Neural cell (in vitro differentiated cells): ENCODE measurements around the gene DPP10. TPM values are rescaled to one million over a fixed set of nuclear protein-coding genes. Genes with fewer than 3 reads are reported as not detected.

Experiments
- H2AFZ ChIP-seq: fragments of 200-600, 300-800 bp; sonication (generic), shearing (Covaris generic); 2 replicates; pipeline ENCODE4 v1.6.0; 2014; ENCODE audit warnings: low read depth, mild to moderate bottlenecking, antibody characterized with exemption, low read length, moderate library complexity
- H3F3A ChIP-seq: fragments of 200-600 bp; shearing (Covaris generic); 2 replicates; pipeline ENCODE4 v1.6.1; 2016; ENCODE audit warnings: mild to moderate bottlenecking, moderate library complexity, mixed read lengths, antibody characterized with exemption, low read length; ENCODE audit not compliant: insufficient read depth, poor library complexity, severe bottlenecking
- H3K27ac ChIP-seq: fragments of 200-600, 300-800 bp; sonication (generic), shearing (Covaris generic); 2 replicates; pipeline ENCODE4 v1.5.1; 2014; ENCODE audit warnings: mild to moderate bottlenecking, low read length, moderate library complexity
- H3K27me3 ChIP-seq: fragments of 300-800, 200-600 bp; sonication (generic), shearing (Covaris generic); 2 replicates; pipeline ENCODE4 v1.6.0; 2014; ENCODE audit warnings: mild to moderate bottlenecking, low read depth, low read length, moderate library complexity; ENCODE audit not compliant: insufficient read depth
- H3K36me3 ChIP-seq: fragments of 300-800, 200-600 bp; sonication (generic), shearing (Covaris generic); 2 replicates; pipeline ENCODE4 v1.5.1; 2014; ENCODE audit warnings: mild to moderate bottlenecking, antibody characterized with exemption, low read length, moderate library complexity; ENCODE audit not compliant: insufficient read depth
- H3K4me2 ChIP-seq: fragments of 300-800, 200-600 bp; sonication (generic), shearing (Covaris generic); 2 replicates; pipeline ENCODE4 v1.6.0; 2014; ENCODE audit warnings: mild to moderate bottlenecking, low read length
- H3K4me3 ChIP-seq: fragments of 300-800, 200-600 bp; sonication (generic), shearing (Covaris generic); 2 replicates; pipeline ENCODE4 v1.5.1; 2014; ENCODE audit warnings: mild to moderate bottlenecking, low read length, moderate library complexity
- H3K79me2 ChIP-seq: fragments of 200-600 bp; shearing (Covaris generic); replicated peaks from 2 replicates; pipeline ENCODE4 v1.6.0; 2014; ENCODE audit warnings: mild to moderate bottlenecking, low read length, moderate library complexity; ENCODE audit not compliant: insufficient read depth
- H3K9ac ChIP-seq: fragments of 300-800, 200-600 bp; sonication (generic), shearing (Covaris generic); 2 replicates; pipeline ENCODE4 v1.6.1; 2016; ENCODE audit warnings: mild to moderate bottlenecking, low read length, mixed read lengths
- H3K9me2 ChIP-seq: fragments of 200-600 bp; shearing (Covaris generic); 2 replicates; pipeline ENCODE4 v1.6.1; 2016; ENCODE audit warnings: mild to moderate bottlenecking, low read length, mixed read lengths; ENCODE audit not compliant: insufficient read depth
- H3K9me3 ChIP-seq: fragments of 200-600, 300-800 bp; sonication (generic), shearing (Covaris generic); 2 replicates; pipeline ENCODE4 v1.6.1; 2016; ENCODE audit warnings: mild to moderate bottlenecking, mixed run types, low read length, moderate library complexity, mixed read lengths
- H4K20me1 ChIP-seq: fragments of 200-600 bp; shearing (Covaris generic); 2 replicates; pipeline ENCODE4 v1.6.1; 2016; ENCODE audit warnings: mild to moderate bottlenecking, mixed run types; ENCODE audit not compliant: insufficient read depth
- EP300 ChIP-seq: fragments of 450-650 bp; conservative IDR thresholded peaks from 2 replicates; pipeline ENCODE4 v1.6.1; 2014; ENCODE audit warnings: antibody characterized with exemption, mild to moderate bottlenecking, moderate library complexity; ENCODE audit not compliant: poor library complexity, severe bottlenecking
- EZH2 ChIP-seq: fragments of 200-600, 300-800 bp; shearing (Covaris generic), sonication (generic); IDR thresholded peaks from 2 replicates; pipeline ENCODE4 v1.6.1; 2014; ENCODE audit warnings: antibody characterized with exemption, low read length, borderline replicate concordance, mild to moderate bottlenecking; ENCODE audit not compliant: insufficient read depth, poor library complexity, severe bottlenecking
- MXI1 ChIP-seq: fragments of 450-650 bp; conservative IDR thresholded peaks from 2 replicates; pipeline ENCODE4 v1.6.1; 2014; ENCODE audit warnings: antibody characterized with exemption, mild to moderate bottlenecking; ENCODE audit not compliant: poor library complexity, severe bottlenecking
- POLR2AphosphoS5 ChIP-seq: IDR thresholded peaks from 2 replicates; pipeline ENCODE4 v1.6.1; 2012
- RAD21 ChIP-seq: fragments of 450-650 bp; conservative IDR thresholded peaks from 2 replicates; pipeline ENCODE4 v1.6.1; 2014; ENCODE audit warnings: antibody characterized with exemption, mild to moderate bottlenecking, moderate library complexity
- SMC3 ChIP-seq: fragments of 450-650 bp; conservative IDR thresholded peaks from 2 replicates; pipeline ENCODE4 v1.6.1; 2014; ENCODE audit warnings: antibody characterized with exemption, mild to moderate bottlenecking, moderate library complexity; ENCODE audit not compliant: poor library complexity
- TAF1 ChIP-seq: IDR thresholded peaks from 2 replicates; pipeline ENCODE4 v1.6.1; 2012; ENCODE audit warnings: low read depth
- polyA plus RNA-seq: library from polyadenylated mRNA; depleted of rRNA; stranded (reverse); fragments of >200 nt; gene quantifications from 2 replicates; pipeline ENCODE4 v1.2.3, GENCODE V29; 2014
- TF ChIP-seq, protein P1 (sequence below): fragments of 450-650 bp; IDR thresholded peaks from 2 replicates; pipeline ENCODE4 v1.5.1; 2014; ENCODE audit warnings: antibody characterized with exemption, mild to moderate bottlenecking, moderate library complexity; ENCODE audit not compliant: poor library complexity, severe bottlenecking
- TF ChIP-seq, protein P2 (sequence below): IDR thresholded peaks from 2 replicates; pipeline ENCODE4 v1.6.1; 2012; ENCODE audit warnings: borderline replicate concordance

Gene DPP10
- polyA plus RNA-seq, 1 donor from 2014 or later, result 13.9 TPM

DNA sequence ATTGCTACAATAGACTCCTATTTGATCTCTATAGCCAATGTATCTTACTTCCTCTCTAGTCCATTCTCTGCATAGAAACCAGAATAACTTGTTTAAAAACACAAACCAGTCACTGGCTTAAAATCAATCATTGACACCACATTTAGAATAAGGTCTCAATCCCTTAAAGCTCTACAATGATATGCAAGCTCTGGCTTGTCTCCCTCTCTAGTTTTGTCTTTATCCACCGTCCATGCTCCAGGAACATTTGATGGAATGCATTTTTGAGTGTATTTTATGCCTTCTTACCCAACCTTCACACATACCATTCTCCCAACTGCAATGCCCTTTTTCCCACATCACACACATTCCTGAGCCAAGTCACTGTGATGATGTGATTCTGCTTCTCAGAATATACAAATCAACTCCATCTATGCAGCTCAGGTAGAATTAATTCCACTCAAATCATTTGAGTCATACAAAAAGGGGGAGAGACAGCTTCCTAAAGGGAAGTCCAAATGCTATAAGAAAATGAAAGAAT lies 1107.2 kb downstream of the DPP10 start:
- Histone ChIP-seq H3F3A (no peaks in the 10 kb centered on the region), H3K27me3 (no peaks in the 10 kb centered on the region), H3K27ac (no peak overlapping the region), H4K20me1 (no peaks in the 10 kb centered on the region), H3K4me3 (no peak overlapping the region), H2AFZ (no peak overlapping the region), H3K9me3 (no peaks in the 10 kb centered on the region), H3K36me3 (no peaks in the 10 kb centered on the region), H3K4me2 (no peak overlapping the region), H3K9me2 (no peaks in the 10 kb centered on the region), H3K79me2 (no peaks in the 10 kb centered on the region), H3K9ac (no peak overlapping the region)
- TF ChIP-seq EZH2 (no peak), TAF1 (no peak), SMC3 (no peak), RAD21 (no peak), MXI1 (no peak), POLR2AphosphoS5 (no peak), EP300 (no peak)
- TF ChIP-seq, protein P1, sequence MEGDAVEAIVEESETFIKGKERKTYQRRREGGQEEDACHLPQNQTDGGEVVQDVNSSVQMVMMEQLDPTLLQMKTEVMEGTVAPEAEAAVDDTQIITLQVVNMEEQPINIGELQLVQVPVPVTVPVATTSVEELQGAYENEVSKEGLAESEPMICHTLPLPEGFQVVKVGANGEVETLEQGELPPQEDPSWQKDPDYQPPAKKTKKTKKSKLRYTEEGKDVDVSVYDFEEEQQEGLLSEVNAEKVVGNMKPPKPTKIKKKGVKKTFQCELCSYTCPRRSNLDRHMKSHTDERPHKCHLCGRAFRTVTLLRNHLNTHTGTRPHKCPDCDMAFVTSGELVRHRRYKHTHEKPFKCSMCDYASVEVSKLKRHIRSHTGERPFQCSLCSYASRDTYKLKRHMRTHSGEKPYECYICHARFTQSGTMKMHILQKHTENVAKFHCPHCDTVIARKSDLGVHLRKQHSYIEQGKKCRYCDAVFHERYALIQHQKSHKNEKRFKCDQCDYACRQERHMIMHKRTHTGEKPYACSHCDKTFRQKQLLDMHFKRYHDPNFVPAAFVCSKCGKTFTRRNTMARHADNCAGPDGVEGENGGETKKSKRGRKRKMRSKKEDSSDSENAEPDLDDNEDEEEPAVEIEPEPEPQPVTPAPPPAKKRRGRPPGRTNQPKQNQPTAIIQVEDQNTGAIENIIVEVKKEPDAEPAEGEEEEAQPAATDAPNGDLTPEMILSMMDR, result no peak
- TF ChIP-seq, protein P2, sequence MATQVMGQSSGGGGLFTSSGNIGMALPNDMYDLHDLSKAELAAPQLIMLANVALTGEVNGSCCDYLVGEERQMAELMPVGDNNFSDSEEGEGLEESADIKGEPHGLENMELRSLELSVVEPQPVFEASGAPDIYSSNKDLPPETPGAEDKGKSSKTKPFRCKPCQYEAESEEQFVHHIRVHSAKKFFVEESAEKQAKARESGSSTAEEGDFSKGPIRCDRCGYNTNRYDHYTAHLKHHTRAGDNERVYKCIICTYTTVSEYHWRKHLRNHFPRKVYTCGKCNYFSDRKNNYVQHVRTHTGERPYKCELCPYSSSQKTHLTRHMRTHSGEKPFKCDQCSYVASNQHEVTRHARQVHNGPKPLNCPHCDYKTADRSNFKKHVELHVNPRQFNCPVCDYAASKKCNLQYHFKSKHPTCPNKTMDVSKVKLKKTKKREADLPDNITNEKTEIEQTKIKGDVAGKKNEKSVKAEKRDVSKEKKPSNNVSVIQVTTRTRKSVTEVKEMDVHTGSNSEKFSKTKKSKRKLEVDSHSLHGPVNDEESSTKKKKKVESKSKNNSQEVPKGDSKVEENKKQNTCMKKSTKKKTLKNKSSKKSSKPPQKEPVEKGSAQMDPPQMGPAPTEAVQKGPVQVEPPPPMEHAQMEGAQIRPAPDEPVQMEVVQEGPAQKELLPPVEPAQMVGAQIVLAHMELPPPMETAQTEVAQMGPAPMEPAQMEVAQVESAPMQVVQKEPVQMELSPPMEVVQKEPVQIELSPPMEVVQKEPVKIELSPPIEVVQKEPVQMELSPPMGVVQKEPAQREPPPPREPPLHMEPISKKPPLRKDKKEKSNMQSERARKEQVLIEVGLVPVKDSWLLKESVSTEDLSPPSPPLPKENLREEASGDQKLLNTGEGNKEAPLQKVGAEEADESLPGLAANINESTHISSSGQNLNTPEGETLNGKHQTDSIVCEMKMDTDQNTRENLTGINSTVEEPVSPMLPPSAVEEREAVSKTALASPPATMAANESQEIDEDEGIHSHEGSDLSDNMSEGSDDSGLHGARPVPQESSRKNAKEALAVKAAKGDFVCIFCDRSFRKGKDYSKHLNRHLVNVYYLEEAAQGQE, result no peak

DNA sequence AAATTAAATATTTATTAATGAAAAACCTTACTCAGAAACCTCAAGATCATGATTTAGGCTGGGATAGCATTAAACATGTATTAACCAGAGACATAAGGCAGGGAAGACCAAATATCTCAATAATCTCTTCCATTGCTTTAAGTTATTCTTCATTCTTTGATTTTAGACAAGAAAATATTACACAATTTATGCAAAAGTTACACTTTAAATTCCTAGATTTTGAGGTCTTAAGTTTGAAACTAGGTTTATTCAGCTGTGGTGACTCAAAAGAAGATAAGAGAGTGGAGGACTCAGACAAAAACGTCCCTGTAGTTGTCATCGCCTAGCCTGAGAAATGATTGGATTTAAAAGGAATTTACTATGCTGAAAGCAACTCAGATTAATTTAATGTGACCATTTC lies 1110.3 kb downstream of the DPP10 start:
- H3K9ac ChIP-seq, result no peak overlapping the region
- H3K4me3 ChIP-seq, result no peak overlapping the region
- no peaks in the 10 kb centered on the region for H3K79me2 ChIP-seq
- TF ChIP-seq, protein P2, result no peak
- H3F3A ChIP-seq, result no peaks in the 10 kb centered on the region
- H3K9me2 ChIP-seq, result no peaks in the 10 kb centered on the region
- H4K20me1 ChIP-seq, result no peaks in the 10 kb centered on the region
- no peak overlapping the region for H2AFZ ChIP-seq
- no peaks in the 10 kb centered on the region for H3K9me3 ChIP-seq
- no peaks in the 10 kb centered on the region for H3K27me3 ChIP-seq
- no peaks in the 10 kb centered on the region for H3K36me3 ChIP-seq
- no peak overlapping the region for H3K27ac ChIP-seq
- H3K4me2 ChIP-seq, result no peak overlapping the region
